H1 (cell line): ENCODE results near the gene TFCP2L1. TPM values are rescaled to one million over a fixed set of nuclear protein-coding genes. Genes with fewer than 3 reads are reported as not detected.

Source experiments
- CTCF ChIA-PET: fragments of 300-600 bp; sonication (Branson Sonifier 250); formaldehyde crosslinking; loops from one replicate; lab custom pipeline; 2021; ENCODE audit not compliant: partially characterized antibody; lab: Charles Lee
- POLR2A ChIA-PET: fragments of 300-600 bp; sonication (Branson Sonifier 250); formaldehyde crosslinking; loops from one replicate; lab custom pipeline; 2021; ENCODE audit warnings: inconsistent platforms; ENCODE audit not compliant: partially characterized antibody; lab: Charles Lee
- DNase-seq, 2 experiments: peaks; one replicate each; pipeline versions ENCODE4 v3.0.0 to v3.0.0-alpha.2; 2010 to 2022; ENCODE audit warnings: low spot score in 2 of 2, low read depth in 1 of 2, mixed read lengths in 1 of 2
- FAIRE-seq: peaks from 2 replicates; lab custom pipeline; 2011; peaks lifted over from hg19 to GRCh38; lab: Jason Lieb, UNC
- H2AFZ ChIP-seq: 2 replicates; pipeline ENCODE4 v1.8.1; 2012; ENCODE audit warnings: low read length, inconsistent platforms
- H2AK5ac ChIP-seq: 2 replicates; pipeline ENCODE4 v1.6.1; 2013; ENCODE audit warnings: low read depth, low read length
- H2BK120ac ChIP-seq: replicated peaks from 2 replicates; pipeline ENCODE3; 2013; ENCODE audit warnings: low read depth, low read length, inconsistent platforms
- H2BK12ac ChIP-seq: 2 replicates; pipeline ENCODE4 v1.6.1; 2013; ENCODE audit warnings: low read depth, low read length
- H2BK15ac ChIP-seq: 2 replicates; pipeline ENCODE4 v1.6.1; 2013; ENCODE audit warnings: low read length
- H2BK20ac ChIP-seq: 2 replicates; pipeline ENCODE4 v1.6.1; 2013; ENCODE audit warnings: low read length
- H2BK5ac ChIP-seq: 2 replicates; pipeline ENCODE4 v1.6.1; 2013; ENCODE audit warnings: low read depth, low read length
- H3K14ac ChIP-seq: 2 replicates; pipeline ENCODE4 v1.6.1; 2013; ENCODE audit warnings: inconsistent platforms; ENCODE audit not compliant: insufficient read length
- H3K18ac ChIP-seq: 2 replicates; pipeline ENCODE4 v1.6.1; 2013; ENCODE audit warnings: low read length; ENCODE audit errors: extremely low read depth
- H3K23ac ChIP-seq: 2 replicates; pipeline ENCODE4 v1.6.1; 2013; ENCODE audit warnings: inconsistent platforms; ENCODE audit not compliant: insufficient read length
- H3K23me2 ChIP-seq: 2 replicates; pipeline ENCODE4 v1.6.1; 2013; ENCODE audit warnings: low read depth, low read length
- H3K27ac ChIP-seq: 2 replicates; pipeline ENCODE4 v1.6.1; 2011; ENCODE audit warnings: low read depth, low read length, inconsistent platforms
- H3K27me3 ChIP-seq, 4 experiments: replicated peaks in 1 of 4; 1 replicate in 1 of 4; 2 replicates in 3 of 4; pipeline versions ENCODE4 v1.6.1 to v1.8.1; 2011 to 2013; ENCODE audit warnings: low read length in 3 of 4, mild to moderate bottlenecking in 3 of 4, inconsistent platforms in 2 of 4, mixed read lengths in 2 of 4, moderate library complexity in 1 of 4; ENCODE audit not compliant: control insufficient read depth in 3 of 4, insufficient read depth in 3 of 4; ENCODE audit errors: extremely low read depth in 1 of 4
- H3K36me3 ChIP-seq, 4 experiments: 2 replicates each; pipeline versions ENCODE4 v1.6.1 to v1.8.1; 2011 to 2013; ENCODE audit warnings: mild to moderate bottlenecking in 4 of 4, low read length in 3 of 4, moderate library complexity in 2 of 4, control low read depth in 1 of 4, inconsistent platforms in 1 of 4; ENCODE audit not compliant: insufficient read depth in 4 of 4, control insufficient read depth in 2 of 4
- H3K4ac ChIP-seq: replicated peaks from 2 replicates; pipeline ENCODE3; 2013; ENCODE audit warnings: low read length, low read depth, mixed read lengths, inconsistent platforms; ENCODE audit not compliant: insufficient read length
- H3K4me1 ChIP-seq, 4 experiments: replicated peaks in 1 of 4; 1 replicate in 1 of 4; 2 replicates in 3 of 4; pipeline versions ENCODE4 v1.6.1 to v1.8.1; 2011 to 2013; ENCODE audit warnings: low read length in 3 of 4, inconsistent platforms in 2 of 4, mixed read lengths in 1 of 4; ENCODE audit not compliant: insufficient read depth in 4 of 4, control insufficient read depth in 3 of 4
- H3K4me2 ChIP-seq, 2 experiments: 2 replicates each; pipeline versions ENCODE4 v1.6.1 to v1.8.1; 2011 to 2013; ENCODE audit warnings: low read depth in 2 of 2, low read length in 2 of 2, control low read depth in 1 of 2, inconsistent platforms in 1 of 2, mild to moderate bottlenecking in 1 of 2; ENCODE audit not compliant: insufficient read depth in 1 of 2
- H3K4me3 ChIP-seq, 4 experiments: fragments of 200-600, 300-600 bp in 1 of 4; sonication (generic), shearing (Covaris generic), sonication (Bioruptor Twin) in 1 of 4; 2 replicates each; pipeline versions ENCODE4 v1.5.1 to v1.8.1; 2011 to 2016; ENCODE audit warnings: low read length in 4 of 4, low read depth in 3 of 4, control low read depth in 2 of 4, inconsistent platforms in 2 of 4, mild to moderate bottlenecking in 2 of 4, mixed read lengths in 1 of 4, moderate library complexity in 1 of 4; ENCODE audit not compliant: insufficient read depth in 2 of 4; ENCODE audit errors: extremely low read depth in 1 of 4
- H3K56ac ChIP-seq: replicated peaks from 2 replicates; pipeline ENCODE3; 2013; ENCODE audit warnings: low read depth, mild to moderate bottlenecking, mixed read lengths, low read length, inconsistent platforms; ENCODE audit not compliant: insufficient read length
- H3K79me1 ChIP-seq: 2 replicates; pipeline ENCODE4 v1.6.1; 2013; ENCODE audit warnings: low read depth, low read length, control low read depth
- H3K79me2 ChIP-seq, 2 experiments: 2 replicates each; pipeline versions ENCODE4 v1.6.1 to v1.8.1; 2012 to 2013; ENCODE audit warnings: low read length in 2 of 2, mild to moderate bottlenecking in 2 of 2, inconsistent platforms in 1 of 2; ENCODE audit not compliant: insufficient read depth in 2 of 2, control insufficient read depth in 1 of 2
- H3K9ac ChIP-seq, 4 experiments: replicated peaks in 1 of 4; 1 replicate in 1 of 4; 2 replicates in 3 of 4; pipeline versions ENCODE4 v1.6.1 to v1.8.1; 2011 to 2013; ENCODE audit warnings: low read depth in 3 of 4, low read length in 3 of 4, control low read depth in 2 of 4, mild to moderate bottlenecking in 2 of 4, moderate library complexity in 2 of 4, inconsistent platforms in 1 of 4; ENCODE audit errors: extremely low read depth in 1 of 4
- H3K9me3 ChIP-seq, 2 experiments: 2 replicates each; pipeline versions ENCODE4 v1.6.1 to v1.8.1; 2012 to 2013; ENCODE audit warnings: mild to moderate bottlenecking in 2 of 2, moderate library complexity in 2 of 2, control low read depth in 1 of 2, inconsistent platforms in 1 of 2, low read depth in 1 of 2, low read length in 1 of 2, mixed read lengths in 1 of 2; ENCODE audit not compliant: insufficient read depth in 2 of 2
- H4K20me1 ChIP-seq, 2 experiments: replicated peaks in 1 of 2; 2 replicates each; pipeline versions ENCODE3 to v1.8.1; 2011 to 2013; ENCODE audit warnings: inconsistent platforms in 2 of 2, low read length in 2 of 2, mild to moderate bottlenecking in 1 of 2; ENCODE audit not compliant: insufficient read depth in 2 of 2, control insufficient read depth in 1 of 2
- H4K5ac ChIP-seq: 2 replicates; pipeline ENCODE4 v1.6.1; 2013; ENCODE audit warnings: low read length, low read depth, mixed read lengths, inconsistent platforms; ENCODE audit not compliant: insufficient read length
- H4K8ac ChIP-seq: 2 replicates; pipeline ENCODE4 v1.8.0; 2013; ENCODE audit warnings: mild to moderate bottlenecking, moderate library complexity, low read length, inconsistent platforms; ENCODE audit not compliant: insufficient read depth; ENCODE audit errors: extremely low read depth
- H4K91ac ChIP-seq: replicated peaks from 2 replicates; pipeline ENCODE3; 2013; ENCODE audit warnings: low read length, mixed read lengths, inconsistent platforms; ENCODE audit not compliant: insufficient read length
- BCL11A ChIP-seq, 2 experiments: IDR thresholded peaks; one replicate each; pipeline ENCODE4 v1.6.1; 2011; ENCODE audit warnings: low read depth in 2 of 2, low read length in 2 of 2, mild to moderate bottlenecking in 2 of 2
- KDM4A ChIP-seq: IDR thresholded peaks from one replicate; pipeline ENCODE4 v1.7.1; 2012; ENCODE audit warnings: low read depth, mild to moderate bottlenecking, moderate library complexity, low read length, inconsistent platforms; ENCODE audit not compliant: severe bottlenecking
- MAFK ChIP-seq: IDR thresholded peaks from 2 replicates; pipeline ENCODE4 v1.6.1; 2012; ENCODE audit warnings: low read depth, mild to moderate bottlenecking, improper control_type of control experiment, low read length
- POLR2AphosphoS5 ChIP-seq: IDR thresholded peaks from 2 replicates; pipeline ENCODE4 v1.6.1; 2011; ENCODE audit warnings: low read depth, low read length
- RFX5 ChIP-seq: IDR thresholded peaks from 2 replicates; pipeline ENCODE4 v1.6.1; 2011; ENCODE audit warnings: low read depth, low read length, improper control_type of control experiment, borderline replicate concordance
- RNF2 ChIP-seq: fragments of 200-900, 300-1000 bp; sonication (generic); IDR thresholded peaks from 2 replicates; pipeline ENCODE4 v1.7.1; 2016; ENCODE audit warnings: borderline replicate concordance, low read depth, mild to moderate bottlenecking, antibody characterized with exemption, low read length; ENCODE audit not compliant: poor library complexity, severe bottlenecking; ENCODE audit errors: missing control alignments
- SIX5 ChIP-seq: IDR thresholded peaks from 2 replicates; pipeline ENCODE4 v1.6.1; 2011; ENCODE audit warnings: mild to moderate bottlenecking, low read depth, low read length
- SP4 ChIP-seq: IDR thresholded peaks from 2 replicates; pipeline ENCODE4 v1.6.1; 2012; ENCODE audit warnings: low read length, inconsistent platforms
- SUZ12 ChIP-seq: fragments of 200-600 bp; sonication (generic); IDR thresholded peaks from 2 replicates; pipeline ENCODE4 v1.6.1; 2012; ENCODE audit warnings: mild to moderate bottlenecking, inconsistent platforms, low read length, moderate library complexity, mixed read lengths
- ZNF274 ChIP-seq: IDR thresholded peaks from 2 replicates; pipeline ENCODE4 v1.7.0; 2012; ENCODE audit warnings: low read length, borderline replicate concordance; ENCODE audit errors: extremely low read depth
- WGBS, 2 experiments: shearing (Covaris generic) in 1 of 2; methylation state at CpG; one replicate each; pipeline versions ENCODE4 v1.1.6 to v1.1.7; 2013 to 2015; ENCODE audit warnings: low lambda C conversion rate in 2 of 2, mixed read lengths in 2 of 2, inconsistent platforms in 1 of 2, low coverage in 1 of 2, missing lambda C conversion rate in 1 of 2; ENCODE audit not compliant: insufficient replicate concordance in 2 of 2, insufficient coverage in 1 of 2, insufficient read length in 1 of 2; ENCODE audit errors: extremely low coverage in 1 of 2, missing lambda C conversion rate in 1 of 2; 5-methylcytosine and 5-hydroxymethylcytosine counted together
- polyA plus RNA-seq, 7 experiments: library from polyadenylated mRNA; depleted of rRNA in 3 of 7; stranded (reverse) in 5 of 7; unstranded in 2 of 7; fragments of >200 nt in 5 of 7; fragments of 200-250 nt in 2 of 7; gene quantifications; 1 replicate in 5 of 7; 2 replicates in 1 of 7; 4 replicates in 1 of 7; pipeline versions ENCODE4 v1.2.1 to v1.2.3, GENCODE V29; 2011 to 2013; ENCODE audit warnings: missing spikeins in 2 of 7, mixed read lengths in 2 of 7
- total RNA-seq: library from RNA; stranded (reverse); fragmentation: NEBNext Ultra II Directional; extraction: Animal tissue kit (Norgen Biotek cat#: 25700); gene quantifications from 2 replicates; pipeline ENCODE4 v1.2.1, GENCODE V29; 2021

The TFCP2L1 gene
- total and polyA plus RNA-seq, 2 of the 8 experiments (the other 6 are each of a cell fraction or from before 2014, with no cell fraction given), result 1.5 to 3.8 TPM

DNA sequence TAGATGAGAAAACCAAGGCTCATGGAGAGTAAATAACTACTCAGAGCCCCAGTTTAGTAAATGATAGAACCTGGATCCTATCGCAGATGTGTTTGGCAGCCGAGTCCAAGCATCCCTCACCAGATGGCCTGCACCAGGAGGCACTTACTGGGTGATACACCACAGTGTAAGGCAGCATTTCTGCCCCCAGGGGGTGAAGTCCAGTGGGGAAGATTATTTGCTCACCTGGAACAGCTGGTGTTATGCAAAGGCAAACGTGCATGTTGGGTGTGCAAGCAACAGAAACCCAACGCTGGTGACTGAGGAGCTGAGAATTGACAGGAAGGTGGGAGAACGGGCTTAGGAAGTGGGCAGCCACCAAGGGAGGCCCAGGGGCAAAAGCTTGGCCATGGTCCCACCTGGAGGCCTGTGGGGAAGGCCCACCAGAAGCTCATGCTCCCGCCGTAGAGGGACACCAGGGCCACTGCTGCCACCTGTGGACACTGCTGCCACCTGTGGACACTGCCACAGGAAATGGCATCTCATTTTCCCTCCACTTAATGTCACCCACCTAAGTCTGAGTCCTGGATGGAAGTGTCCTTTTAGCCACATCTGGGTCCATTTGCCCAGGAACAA, 100.6 kb downstream of the TFCP2L1 start:
- CTCF ChIA-PET, result interaction anchor here (0.8 to 2.4 kb wide), 11 partner anchors 9 to 155 kb away, joined by 3 to 8 read pairs (median 4); no protein-coding TSS in a partner anchor

More for the DNA sequence above, 100.6 kb downstream of the TFCP2L1 start:
- no peaks in the 10 kb centered on the region for H3K79me1 ChIP-seq
- no peak overlapping the region for H2BK5ac ChIP-seq
- no peak overlapping the region for H2BK12ac ChIP-seq
- no peak overlapping the region for H3K23ac ChIP-seq
- 89% methylated on average over 7 of the region's 7 CpGs; no CpG with 5 or more reads in 1 of the 2 experiments for whole genome bisulfite sequencing, 2 experiments
- DNase-seq (no peak), FAIRE-seq (no peak)
- no peak overlapping the region for H4K91ac ChIP-seq
- POLR2A ChIA-PET, result no interaction called here
- no peak overlapping the region for H4K8ac ChIP-seq
- H3K9ac ChIP-seq, result no peak overlapping the region
- H3K4me1 ChIP-seq, result no peaks in the 10 kb centered on the region; a peak in 1 of 7 replicates
- H3K4me3 ChIP-seq, result no peak overlapping the region
- H2BK120ac ChIP-seq, result no peak overlapping the region
- TF ChIP-seq SP4 (no peak), RNF2 (no peak), POLR2AphosphoS5 (no peak), KDM4A (no peak), ZNF274 (no peak), BCL11A (IDR thresholded peaks at IDR 0.05; ENCODE audit: low read depth in 2 of 2, low read length in 2 of 2) (no peak), SUZ12 (no peak), SIX5 (no peak), RFX5 (no peak), MAFK (no peak)
- H3K9me3 ChIP-seq, result no peaks in the 10 kb centered on the region
- H3K4me2 ChIP-seq, result no peak overlapping the region
- H3K36me3 ChIP-seq, result no peaks in the 10 kb centered on the region
- no peak overlapping the region for H2AFZ ChIP-seq
- no peak overlapping the region for H3K27ac ChIP-seq
- H2AK5ac ChIP-seq, result no peak overlapping the region
- no peak overlapping the region for H2BK20ac ChIP-seq
- no peak overlapping the region for H3K4ac ChIP-seq
- H3K56ac ChIP-seq, result no peak overlapping the region
- H3K27me3 ChIP-seq, result no peaks in the 10 kb centered on the region
- H4K20me1 ChIP-seq, result no peaks in the 10 kb centered on the region
- no peaks in the 10 kb centered on the region for H3K79me2 ChIP-seq
- no peaks in the 10 kb centered on the region for H3K23me2 ChIP-seq
- H3K14ac ChIP-seq, result no peak overlapping the region
- H4K5ac ChIP-seq, result no peak overlapping the region
- H2BK15ac ChIP-seq, result no peak overlapping the region
- no peak overlapping the region for H3K18ac ChIP-seq
